ENCODE measurements around the gene NCKAP5.

DNA sequence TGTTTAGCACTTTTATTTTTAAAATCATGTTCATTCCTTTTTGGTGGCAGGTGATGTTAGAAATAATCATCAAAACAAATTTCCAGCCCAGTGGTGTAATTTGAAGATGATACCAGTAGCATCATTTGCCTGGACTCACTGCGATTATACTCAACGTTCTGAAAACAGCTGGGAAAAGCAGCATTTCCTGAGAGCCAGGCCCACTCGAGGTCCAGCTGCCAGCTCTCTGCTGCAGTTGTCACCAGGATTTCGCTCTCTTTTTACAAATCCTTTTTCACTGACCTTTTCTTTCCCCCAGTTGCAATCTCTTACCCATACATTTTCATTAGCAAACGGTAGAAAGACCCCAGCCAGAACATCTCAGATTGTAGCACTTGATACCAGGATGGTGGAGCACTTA lies 787.6 kb downstream of the NCKAP5 start:
- no peak for TF ChIP-seq EZH2 (IDR thresholded peaks at IDR 0.05; ENCODE audit: insufficient read depth, poor library complexity, severe bottlenecking)
- TF ChIP-seq EZH2phosphoT487 (IDR thresholded peaks at IDR 0.05; ENCODE audit: insufficient read depth, low read depth) = no peak

Data from GM23248 (cell line).